Fibroblast of mammary gland (primary cell): ENCODE data around the gene GPR78.
A peak's percentile ranks its signal among the peaks of the same experiment; 100 is the strongest.

Source experiments
- DNase-seq: peaks from one replicate; pipeline ENCODE4 v3.0.0-alpha.2; 2010; ENCODE audit warnings: low read depth
- H3K4me3 ChIP-seq: 2 replicates; pipeline ENCODE4 v1.5.1; 2011; ENCODE audit warnings: low read depth, mild to moderate bottlenecking, low read length, moderate library complexity; ENCODE audit not compliant: control insufficient read depth
- CTCF ChIP-seq: conservative IDR thresholded peaks from 2 replicates; pipeline ENCODE4 v1.5.1; 2011; ENCODE audit warnings: low read depth, low read length, inconsistent platforms; ENCODE audit not compliant: control insufficient read depth, insufficient read depth

Gene GPR78

DNA sequence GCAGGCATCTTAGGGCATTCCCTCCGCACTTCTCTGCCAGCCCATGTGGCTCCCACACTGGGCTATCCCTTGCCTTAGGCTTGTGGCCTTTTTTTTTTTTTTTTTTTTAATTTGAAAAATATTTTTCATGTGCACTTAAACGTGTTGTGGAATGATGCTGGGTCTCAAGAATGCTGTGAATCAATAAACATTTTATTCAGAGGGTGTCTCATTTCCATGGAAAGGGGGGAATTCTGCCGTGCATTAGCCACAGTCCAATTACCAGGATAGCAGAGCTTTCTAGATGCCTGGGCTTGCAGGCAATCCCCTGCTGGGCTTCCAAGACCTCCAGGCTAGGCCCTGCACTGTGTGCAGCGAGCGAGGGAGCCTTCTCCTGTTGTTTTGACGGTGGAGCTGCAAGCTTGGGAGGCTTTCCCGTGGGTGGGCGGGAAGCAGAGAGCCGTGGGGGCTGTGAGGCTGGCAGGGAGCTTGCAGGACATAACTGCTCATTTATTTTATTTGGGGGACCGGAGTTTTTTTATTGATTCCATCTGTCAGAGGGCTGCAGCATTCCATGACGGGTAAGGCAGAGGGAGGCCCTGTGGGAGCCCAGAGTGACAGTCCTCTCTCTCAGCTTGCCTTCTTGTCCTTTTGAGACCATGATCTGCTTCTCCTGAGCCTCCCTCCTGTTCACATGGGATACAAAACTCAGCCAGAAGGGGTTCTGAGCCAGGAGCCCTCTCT is 9.8 kb downstream of the GPR78 start:
- TF ChIP-seq CTCF = no peak
- H3K4me3 ChIP-seq = no peak overlapping the region
- no peak for DNase-seq

DNA sequence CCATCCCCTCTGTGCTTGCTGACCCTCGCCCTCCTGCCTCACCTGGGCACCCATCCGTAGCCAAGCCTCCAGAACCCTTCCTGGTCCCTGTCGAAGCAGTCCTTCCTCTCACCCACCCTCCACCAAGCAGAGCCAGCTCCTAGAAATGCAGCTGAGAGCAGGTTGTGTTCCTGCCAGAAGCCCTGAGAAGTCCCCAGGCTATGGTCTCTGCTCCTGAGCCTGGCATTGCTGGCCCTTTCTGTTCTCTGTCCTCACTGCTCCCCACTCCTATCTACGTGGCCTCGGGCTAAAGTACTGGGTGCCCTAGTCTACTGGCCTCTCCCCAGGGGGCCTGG is 10.3 kb downstream of the GPR78 start:
- no peak for DNase-seq
- H3K4me3 ChIP-seq = no peak overlapping the region
- TF ChIP-seq CTCF = no peak

GRCh38 chr4:8591114-8591513 is 10.9 kb downstream of the GPR78 start:
- no peak for DNase-seq
- no peak for TF ChIP-seq CTCF
- no peak overlapping the region for H3K4me3 ChIP-seq

- no peak for TF ChIP-seq CTCF
- no peak for DNase-seq
- H3K4me3 ChIP-seq = no peak overlapping the region
Observed at GRCh38 chr4:8591626-8592365, 11.6 kb downstream of the GPR78 start.

- no peak within 1 kb of the TSS for H3K4me3 ChIP-seq
- peak; percentile 20 for DNase-seq
- TF ChIP-seq CTCF = no peak
Observed at GRCh38 chr4:8592366-8593263, 12.4 kb downstream of the GPR78 start, which contains the start of gene CPZ. TSS of gene CPZ (plus strand) at chr4:8592765. CDS start at chr4:8592834, 69 bp downstream.

DNA sequence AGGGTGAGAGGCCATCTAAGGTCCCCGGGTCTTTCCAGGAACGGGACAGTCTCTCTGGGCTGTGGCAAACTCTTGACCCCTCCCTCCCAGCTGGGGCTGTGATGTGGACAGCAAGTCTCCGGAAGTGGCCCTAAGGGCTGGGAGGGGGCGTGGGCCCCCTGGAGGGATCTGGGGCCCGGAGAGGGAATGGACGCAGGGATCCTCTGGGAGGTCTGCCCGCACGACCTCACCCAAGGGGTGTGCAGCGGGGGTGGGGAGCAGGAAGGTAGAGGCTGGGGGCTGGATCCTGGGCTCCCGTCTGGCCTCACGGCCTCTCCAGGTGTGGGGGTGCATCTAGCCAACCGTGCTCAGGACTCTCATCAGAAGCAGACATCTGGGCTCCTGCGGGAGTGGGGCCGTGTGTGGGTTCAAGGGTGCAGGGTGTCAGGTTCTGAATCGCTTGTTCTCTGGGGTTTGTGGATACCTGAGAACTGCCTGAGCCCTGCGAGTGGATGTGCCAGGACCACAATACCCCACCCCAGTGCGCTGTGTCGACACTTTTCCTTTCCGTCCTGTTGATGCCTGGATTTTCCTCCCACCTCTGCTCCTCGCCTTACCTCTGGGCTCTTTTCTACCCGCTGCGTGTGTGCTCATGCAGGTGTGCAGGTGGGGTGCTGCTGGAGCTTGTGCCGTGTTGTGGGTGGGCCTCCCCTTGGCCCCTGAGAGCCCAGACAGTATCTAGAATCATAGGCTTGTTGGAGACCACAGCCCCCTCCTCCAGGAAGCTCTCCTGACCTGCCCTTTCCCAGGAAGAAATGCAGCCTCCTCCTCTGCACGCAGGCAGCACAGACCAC is 13.3 kb downstream of the GPR78 start:
- DNase-seq = no peak
- H3K4me3 ChIP-seq = no peak overlapping the region
- no peak for TF ChIP-seq CTCF
